AML-193 (cell line): ENCODE results near the gene ALDH8A1.

Source experiments
- DNase-seq, 2 experiments: peaks; one replicate each; lab custom pipeline; 2025; lab: John Stamatoyannopoulos, UW

ALDH8A1 gene, protein sequence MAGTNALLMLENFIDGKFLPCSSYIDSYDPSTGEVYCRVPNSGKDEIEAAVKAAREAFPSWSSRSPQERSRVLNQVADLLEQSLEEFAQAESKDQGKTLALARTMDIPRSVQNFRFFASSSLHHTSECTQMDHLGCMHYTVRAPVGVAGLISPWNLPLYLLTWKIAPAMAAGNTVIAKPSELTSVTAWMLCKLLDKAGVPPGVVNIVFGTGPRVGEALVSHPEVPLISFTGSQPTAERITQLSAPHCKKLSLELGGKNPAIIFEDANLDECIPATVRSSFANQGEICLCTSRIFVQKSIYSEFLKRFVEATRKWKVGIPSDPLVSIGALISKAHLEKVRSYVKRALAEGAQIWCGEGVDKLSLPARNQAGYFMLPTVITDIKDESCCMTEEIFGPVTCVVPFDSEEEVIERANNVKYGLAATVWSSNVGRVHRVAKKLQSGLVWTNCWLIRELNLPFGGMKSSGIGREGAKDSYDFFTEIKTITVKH

DNA sequence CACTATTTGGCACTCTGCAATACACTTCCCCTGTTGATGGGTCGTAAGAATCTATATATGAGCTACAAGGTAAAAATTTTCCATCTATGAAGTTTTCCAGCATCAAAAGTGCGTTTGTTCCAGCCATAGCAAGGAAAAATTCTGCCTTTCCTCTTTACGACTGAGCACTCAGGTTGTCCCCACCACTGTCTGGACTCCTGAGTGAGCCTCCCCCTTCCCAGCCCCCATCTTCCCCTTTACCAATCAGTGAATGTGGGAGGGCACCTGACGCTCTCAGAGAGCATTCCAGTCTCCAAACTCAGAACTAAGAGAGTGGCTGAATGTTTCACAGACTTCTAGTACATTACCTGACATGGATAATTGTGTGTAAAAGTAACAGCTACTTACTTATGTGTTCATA, at the start of gene ALDH8A1:
ALDH8A1 (minus strand) TSS at position 175 of the 400 bp plus-strand sequence; CDS start at position 127, 48 bp downstream.
- DNase-seq, result no peak

DNA sequence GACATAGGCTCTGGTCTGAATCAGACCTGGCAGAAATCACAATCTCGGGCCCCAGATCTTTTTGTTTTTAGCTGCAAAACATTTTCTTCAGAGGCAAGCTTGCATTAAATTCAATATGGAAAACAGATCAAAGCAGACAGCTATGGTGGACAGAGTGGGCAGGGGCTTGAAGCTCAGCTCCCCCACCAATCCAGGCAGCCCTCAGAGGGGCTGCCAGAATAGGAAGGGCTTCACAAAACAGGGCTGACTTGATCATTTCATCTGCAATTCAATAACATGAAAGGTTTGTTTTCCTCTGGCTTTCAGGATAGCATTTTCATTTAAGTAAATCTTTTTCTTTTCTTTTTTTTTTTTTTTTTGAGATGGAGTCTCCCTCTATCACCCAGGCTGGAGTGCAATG, 49.2 kb upstream of the ALDH8A1 start:
- DNase-seq, result no peak

DNA sequence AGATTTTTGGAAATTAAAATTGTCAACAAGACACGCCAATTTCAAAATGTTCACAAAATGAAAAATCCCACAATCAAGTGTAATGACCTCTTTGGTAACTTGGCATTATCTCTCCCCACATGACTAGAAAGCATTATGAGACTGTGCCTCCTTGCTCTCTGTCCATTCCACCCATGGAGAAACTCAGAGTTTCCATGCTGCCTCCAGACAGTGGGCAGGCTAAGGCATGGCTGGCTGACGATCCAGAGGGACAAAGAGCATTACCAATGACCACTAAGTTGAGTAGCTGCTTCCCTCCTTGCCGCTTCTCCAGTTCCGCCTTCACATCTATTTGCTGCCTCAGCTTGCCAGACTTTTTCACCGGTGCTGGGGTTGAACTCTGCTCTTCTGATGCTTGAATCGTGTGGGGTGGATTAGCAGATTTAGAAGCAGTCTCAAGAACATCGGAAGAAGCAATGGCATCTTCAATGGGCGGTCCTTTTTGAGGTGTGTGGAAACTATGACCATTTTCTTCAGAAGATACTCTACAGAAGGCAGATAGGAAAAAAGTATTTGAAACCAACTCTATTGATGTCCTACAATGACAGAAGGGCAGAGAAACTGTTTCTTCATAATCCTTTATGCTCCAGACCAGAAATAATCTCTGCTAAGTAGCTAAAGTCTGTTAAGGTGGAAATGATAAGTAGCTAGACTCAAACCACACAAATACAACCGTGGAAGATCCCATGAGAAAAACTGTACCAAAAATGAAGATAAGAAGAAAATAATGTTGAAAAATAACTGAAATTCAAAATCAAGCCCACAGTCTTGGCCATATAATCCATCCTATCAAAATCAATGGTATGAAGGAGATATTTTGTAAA, 47.5 kb upstream of the ALDH8A1 start:
- no peak for DNase-seq

DNA sequence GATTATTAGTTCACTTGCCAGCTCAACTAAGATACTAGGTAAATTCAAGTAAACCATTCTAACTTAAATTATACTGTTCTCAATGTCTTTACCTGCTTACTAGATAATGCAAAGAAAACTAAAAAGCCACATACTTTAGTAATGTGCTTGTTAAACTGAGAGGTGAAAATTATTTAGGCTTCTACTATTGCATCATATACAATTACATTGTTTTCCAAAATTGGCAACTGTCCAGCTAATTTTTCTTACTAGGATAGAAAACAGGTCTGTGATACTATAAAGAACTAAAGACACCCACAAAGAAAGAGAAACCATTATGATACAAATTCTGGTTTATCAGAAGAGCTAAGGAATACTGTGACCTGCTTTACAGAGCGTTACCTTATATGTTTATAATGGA, 45.6 kb upstream of the ALDH8A1 start:
- DNase-seq, result no peak

DNA sequence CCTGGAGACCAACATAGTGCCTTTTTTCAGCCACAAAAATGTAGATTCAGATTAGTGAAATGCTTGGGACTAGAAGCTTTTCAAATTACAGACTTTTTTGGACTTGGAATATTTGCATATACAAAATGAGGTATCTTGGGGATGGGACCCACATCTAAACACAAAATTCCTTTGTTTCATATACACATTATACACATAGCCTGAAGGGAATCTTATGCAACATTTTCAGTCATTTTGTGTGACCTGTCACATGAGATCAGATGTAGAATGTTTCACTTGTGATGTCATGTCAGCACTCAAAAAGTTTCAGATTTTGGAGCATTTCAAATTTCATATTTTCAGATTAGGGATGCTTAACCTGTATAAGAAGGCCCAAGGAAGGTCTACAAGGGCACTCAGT, 44.5 kb upstream of the ALDH8A1 start:
- no peak for DNase-seq

DNA sequence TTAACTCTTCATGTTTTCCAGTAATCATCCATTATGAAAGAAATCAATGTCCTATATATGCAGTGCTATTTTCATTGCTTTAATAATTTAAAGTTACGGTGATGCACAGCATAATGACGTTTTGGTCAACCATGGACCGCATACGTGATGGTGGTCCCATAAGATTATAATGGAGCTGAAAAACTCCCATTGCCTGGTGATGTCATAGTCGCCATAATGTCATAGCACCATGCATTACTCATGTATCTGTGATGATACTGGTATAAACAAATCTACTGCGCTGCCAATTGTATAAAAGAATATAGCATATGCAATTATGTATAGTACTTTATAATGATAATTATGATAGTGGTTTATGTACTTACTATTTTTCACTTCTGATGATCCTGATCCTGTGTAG, 42.3 kb upstream of the ALDH8A1 start:
- DNase-seq, result no peak

DNA sequence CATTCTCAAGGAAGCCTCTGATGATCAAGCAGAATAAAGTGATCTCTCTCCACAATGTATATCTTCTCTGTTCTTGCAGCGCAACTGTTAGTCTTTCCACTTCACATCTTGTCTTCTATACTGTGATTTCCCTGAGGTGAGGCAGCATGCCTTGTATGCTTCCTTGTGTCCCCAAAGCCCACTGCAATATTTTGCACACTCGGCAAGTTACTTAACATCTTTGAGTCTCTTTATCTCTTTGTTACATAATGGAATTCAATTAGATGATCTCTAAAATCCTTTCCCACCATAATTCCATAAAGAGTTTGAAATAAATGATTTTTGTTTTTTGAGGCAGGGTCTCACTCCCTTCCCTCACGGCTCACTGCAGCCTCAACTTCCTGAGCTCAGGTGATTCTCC, 40.4 kb upstream of the ALDH8A1 start:
- DNase-seq, result no peak

DNA sequence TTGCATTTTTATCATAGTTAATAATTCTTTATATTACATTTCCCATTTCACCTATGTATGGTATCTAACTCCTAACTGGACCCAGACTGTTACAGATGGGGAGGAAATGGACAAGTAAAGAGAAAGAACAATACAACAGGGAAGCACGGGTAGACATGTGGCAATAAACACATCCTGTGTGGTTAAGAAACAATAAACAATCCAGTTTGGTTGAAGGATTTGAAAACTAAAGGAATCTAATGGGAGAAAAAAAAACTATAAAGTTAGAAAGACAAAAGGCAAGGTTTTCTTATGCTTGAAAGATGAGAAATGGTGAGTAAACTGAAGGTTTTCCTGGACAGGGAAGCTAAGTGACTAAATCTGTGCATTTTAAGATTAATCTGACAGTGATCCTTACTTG, 34.9 kb upstream of the ALDH8A1 start:
- no peak for DNase-seq

DNA sequence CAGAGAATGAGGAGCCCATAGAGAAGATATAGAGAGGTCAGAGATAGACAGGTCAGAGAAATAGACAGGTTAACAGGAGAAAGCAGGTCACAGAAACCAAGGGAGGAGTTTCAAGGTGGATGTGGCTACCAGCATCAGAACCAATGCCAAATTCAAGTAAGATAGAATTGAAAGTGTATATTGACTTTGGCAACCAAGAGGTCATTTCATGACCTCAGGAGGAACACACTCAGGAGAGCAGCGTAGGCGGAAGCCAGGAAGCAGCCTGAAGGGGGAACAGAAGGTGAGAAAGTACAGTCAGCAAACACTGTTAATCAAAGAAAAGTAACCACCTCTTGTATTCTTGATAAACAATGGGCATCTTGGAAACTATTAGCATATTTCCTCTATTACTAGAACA, 33.9 kb upstream of the ALDH8A1 start:
- no peak for DNase-seq

DNA sequence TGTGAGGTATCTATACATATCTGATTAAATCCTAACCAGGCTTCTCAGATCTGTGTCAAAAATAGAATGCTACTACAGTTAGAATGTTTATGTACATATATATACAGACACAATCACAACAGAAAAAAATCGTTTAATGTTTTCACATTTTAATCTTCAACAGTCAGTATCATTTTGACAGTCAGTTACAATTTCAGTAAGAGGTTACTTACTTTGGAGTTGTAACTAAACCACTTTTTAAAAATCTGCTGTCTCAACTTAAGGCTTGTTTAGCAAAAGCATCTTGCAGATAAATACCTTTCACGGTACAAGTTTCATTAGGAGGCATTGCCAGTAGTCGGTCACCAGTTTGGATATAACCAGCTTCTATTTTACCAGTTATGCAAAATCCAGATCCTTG, 32.3 kb upstream of the ALDH8A1 start:
- DNase-seq, result no peak

DNA sequence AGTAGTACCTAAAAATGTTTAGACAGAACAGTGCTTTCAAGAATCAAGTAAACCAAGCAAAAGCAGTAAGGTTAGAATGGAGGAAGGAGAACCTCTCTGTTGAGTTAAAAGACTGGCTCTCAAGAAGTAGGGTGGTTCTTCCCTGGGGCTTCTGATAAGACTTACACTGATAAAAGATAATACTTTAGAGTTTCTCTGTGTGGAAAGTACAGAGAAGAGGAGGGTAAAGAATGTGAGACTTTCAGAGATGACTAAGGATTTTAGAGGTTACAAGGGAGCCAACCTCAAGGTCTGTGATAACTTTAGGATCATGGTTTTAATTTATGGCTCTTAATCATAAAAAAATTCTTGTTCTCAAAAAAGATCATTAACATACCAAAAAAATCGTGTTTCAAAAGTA, 30.9 kb upstream of the ALDH8A1 start:
- no peak for DNase-seq

DNA sequence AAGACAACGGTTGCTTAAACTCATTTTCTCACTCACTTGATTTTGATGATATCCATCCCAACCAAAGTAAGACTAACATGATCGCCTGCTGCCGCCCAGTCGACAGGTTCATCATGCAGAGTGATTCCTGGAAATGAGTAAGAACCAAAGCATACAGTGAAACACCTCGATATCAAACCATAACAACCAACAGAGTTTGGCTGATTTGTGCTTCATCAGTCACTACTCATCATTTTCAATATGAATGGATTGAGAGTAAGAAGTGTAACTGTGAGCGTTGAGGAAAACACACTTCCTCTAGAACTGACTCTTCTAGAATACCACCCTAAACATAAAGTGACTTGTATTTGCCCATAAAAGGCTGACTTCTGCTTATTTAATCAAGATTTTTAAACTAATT, 29.2 kb upstream of the ALDH8A1 start:
- no peak for DNase-seq

DNA sequence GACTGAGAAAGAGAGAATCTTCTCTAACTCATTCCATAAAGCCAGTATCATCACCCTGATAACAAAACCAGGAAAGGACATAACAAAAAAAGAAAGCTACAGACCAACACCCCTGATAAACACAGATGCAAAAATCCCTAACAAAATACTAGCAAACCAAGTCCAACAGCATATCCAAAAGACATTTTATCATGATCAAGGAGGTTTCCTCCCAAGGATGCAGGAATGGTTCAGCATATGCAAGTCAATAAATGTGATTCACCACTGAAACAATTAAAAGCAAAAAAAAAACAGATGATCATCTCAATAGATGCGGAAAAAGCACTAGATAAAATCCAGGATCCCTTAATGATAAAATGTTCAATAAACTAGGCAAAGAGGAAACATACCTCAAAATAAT, 24.5 kb upstream of the ALDH8A1 start:
- DNase-seq, result no peak

DNA sequence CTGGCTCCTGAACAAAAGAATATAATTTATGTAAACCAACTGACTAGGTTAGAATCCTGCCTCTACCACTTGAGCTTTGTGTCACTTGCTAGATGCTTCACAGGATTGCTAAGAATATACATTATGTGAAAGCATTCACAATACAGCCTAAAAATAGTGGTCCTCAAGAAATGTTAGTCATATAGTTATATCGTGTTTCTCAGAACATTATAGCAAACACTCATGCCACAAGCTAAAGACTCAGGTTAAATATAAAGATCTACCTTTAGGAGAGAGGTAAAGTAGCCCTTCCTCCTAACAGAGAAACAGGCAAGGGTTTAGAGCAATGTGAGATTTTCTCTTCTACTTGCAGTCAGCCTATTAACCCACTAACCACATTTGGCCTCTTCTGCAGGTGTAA, 17.8 kb upstream of the ALDH8A1 start:
- no peak for DNase-seq

DNA sequence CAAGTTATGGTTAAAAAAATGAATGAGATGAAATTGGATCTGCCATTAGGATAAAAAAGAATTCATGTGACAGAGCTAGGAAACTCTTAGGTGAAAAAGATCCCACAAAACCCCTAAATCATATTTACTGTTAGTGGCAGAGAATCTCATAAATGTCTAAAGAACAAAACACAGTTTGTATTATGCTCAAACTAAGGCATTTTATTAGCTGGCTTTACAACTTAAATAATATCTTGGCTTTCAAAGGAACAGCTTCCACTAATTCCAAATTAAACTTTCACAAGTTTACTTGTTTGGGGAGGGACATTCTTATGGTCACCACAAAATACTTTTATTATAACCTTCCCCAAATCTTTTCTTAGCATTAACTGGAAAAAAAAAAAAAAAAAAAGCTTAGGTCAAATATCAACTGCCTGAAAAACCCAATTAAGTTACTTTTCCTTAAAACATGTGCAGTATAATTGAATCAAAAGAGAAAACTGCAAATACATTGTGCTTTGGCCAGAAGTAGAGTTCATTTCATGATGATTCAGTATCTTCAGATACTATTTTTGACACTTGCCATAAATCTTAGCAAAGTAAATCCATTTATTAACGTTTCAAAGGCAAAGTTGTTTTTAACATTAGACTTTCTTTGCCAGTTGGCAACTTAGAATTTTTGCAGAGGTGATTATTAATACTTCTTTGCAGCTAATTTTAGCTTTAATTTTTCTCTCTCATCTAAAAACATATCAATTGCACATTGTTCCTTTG, 14.7 kb upstream of the ALDH8A1 start:
- no peak for DNase-seq

DNA sequence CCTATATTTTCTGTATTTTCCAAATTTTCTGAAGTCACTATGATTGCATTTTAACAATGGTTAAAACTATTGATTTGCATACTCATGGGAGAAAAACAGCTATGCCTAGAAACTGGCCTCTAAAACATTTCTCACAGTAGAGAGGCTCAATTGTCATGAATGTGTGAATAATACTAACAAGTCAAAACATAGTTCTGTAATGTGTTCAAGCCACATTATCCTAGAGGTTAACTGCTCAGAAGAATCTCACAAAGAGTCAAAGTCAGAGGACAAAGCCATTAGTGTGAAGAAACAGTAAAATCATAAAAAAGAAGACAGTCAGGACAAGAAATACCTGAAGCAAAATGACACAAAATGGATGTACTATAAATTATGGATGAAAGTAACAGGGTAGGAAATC, 12.5 kb upstream of the ALDH8A1 start:
- no peak for DNase-seq

DNA sequence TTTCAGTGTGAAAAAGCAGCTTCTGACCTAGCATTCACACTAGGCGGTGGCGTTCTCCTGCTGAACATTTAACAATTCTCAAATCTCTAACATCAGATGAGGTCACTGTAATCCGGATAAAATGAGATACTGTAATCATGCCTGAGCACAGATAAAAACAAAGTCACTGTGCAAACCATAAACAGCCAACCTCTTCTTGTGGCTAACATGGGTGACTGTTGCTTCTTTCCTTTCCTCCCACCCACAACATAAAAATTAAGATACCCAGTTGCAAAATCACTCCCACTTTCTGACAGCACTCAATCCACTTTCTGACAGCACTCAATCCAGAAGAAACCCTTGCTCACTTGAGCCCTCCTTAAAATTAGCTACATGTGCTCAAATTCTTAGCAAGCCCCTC, 11.5 kb upstream of the ALDH8A1 start:
- DNase-seq, result no peak

DNA sequence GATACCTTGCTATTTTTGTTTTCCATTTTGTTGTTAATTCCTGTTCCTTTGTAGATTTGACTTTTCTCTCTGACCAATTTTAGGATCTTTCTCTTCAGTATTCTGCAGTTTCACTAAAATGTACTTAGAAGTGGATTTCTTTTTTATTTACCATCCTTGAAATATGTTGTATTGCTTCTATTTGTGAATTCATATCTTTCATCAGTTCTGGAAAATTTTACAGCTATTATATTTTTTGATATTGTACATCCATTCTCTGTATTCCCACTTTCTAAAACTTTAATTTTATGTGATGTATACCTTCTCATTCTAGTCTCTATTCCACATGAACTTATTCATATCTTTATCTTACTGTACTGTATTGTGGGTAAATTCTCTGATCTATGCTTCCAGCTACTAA, 9.7 kb upstream of the ALDH8A1 start:
- no peak for DNase-seq

DNA sequence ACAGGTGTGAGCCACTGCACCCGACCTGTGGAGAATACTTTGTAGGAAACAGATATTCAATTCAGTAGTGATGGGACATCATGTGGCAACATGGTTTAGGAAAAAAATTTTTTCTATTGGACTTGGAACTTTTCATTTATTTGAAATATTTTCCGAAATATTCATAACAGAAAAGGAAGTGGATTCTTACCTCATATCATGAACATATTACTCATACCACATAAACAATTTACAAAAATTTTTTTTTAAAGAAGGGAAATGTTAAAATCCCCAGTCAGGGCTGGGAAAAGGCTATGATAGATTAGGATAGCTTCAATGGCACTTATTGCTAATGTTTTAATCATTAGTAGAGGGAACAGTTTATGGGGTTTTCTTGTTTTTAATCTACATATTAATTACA, 6.8 kb upstream of the ALDH8A1 start:
- no peak for DNase-seq

DNA sequence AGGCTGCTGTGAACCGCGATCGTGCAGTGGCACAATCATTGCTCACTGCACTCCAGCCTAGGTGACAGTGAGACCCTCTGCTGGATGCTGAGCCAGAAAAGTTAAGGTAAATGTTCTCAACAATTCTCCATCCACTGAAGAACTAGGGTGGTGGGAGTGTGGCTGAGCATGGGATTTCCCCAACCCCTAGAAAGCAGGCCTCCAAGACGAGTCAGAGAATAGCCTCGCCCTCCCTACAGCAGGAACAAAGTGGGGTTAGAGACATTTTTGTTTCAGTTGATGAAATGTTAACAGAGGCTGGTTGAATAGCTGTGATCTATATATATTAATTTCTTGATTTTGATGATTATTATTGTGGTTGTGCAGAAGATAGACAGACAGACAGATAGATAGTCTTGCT, 6.1 kb upstream of the ALDH8A1 start:
- no peak for DNase-seq

DNA sequence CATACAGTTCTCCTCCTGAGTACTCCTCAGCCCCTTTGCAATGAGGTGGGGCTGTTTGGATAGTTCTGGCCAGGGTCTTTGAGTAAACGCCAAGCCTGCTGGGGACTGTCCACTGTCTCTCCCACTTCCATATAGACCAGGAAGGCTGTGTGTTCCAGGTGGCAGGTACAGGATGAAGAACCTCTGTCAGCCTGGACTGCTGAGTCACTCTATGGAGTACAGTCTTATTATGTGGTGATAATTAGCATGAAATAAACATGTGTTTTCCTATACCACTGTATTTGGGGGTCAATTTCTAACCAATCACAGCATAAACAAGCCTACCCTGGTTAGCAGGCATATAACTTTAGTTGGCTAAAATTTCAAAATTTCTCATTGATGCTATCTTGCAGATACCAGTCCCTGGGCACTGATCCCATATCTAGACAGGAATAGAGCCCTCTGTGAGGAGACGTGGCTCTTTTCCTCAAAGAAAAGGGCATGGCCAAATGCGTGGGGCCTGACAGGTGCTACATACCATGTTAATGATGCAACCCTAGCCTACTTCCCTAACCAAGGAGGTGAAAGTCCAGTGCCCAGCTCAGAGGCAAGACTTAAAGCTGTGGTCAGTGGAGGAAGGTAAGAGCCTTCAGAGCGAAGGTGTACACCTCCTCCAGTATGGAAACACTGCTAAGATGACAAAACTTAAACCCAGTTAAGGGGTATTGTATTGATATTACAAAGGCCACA, 4.5 kb upstream of the ALDH8A1 start:
- DNase-seq, result no peak
